Measurements from ENCODE around the gene EPHB3.

Gene EPHB3

GRCh38 chr3:184600685-184601377 lies 39.2 kb downstream of the EPHB3 start:
- Histone ChIP-seq H3K27ac (no peak overlapping the region), H3K27me3 (replicated peaks) (peaks cover 47% of the 10 kb centered on the region), H3K36me3 (replicated peaks) (no peaks in the 10 kb centered on the region), H3K4me3 (ENCODE audit: low read depth, low read length) (no peak overlapping the region)
- TF ChIP-seq, protein P1, sequence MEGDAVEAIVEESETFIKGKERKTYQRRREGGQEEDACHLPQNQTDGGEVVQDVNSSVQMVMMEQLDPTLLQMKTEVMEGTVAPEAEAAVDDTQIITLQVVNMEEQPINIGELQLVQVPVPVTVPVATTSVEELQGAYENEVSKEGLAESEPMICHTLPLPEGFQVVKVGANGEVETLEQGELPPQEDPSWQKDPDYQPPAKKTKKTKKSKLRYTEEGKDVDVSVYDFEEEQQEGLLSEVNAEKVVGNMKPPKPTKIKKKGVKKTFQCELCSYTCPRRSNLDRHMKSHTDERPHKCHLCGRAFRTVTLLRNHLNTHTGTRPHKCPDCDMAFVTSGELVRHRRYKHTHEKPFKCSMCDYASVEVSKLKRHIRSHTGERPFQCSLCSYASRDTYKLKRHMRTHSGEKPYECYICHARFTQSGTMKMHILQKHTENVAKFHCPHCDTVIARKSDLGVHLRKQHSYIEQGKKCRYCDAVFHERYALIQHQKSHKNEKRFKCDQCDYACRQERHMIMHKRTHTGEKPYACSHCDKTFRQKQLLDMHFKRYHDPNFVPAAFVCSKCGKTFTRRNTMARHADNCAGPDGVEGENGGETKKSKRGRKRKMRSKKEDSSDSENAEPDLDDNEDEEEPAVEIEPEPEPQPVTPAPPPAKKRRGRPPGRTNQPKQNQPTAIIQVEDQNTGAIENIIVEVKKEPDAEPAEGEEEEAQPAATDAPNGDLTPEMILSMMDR (IDR thresholded peaks at IDR 0.05; ENCODE audit: low read depth, low read length, missing control alignments): no peak
- DNase-seq: no peak
- in situ Hi-C loops (cut with HindIII; ENCODE audit: low pct_ligation_motif_present, low sequenced_read_pairs): no loop called here

DNA sequence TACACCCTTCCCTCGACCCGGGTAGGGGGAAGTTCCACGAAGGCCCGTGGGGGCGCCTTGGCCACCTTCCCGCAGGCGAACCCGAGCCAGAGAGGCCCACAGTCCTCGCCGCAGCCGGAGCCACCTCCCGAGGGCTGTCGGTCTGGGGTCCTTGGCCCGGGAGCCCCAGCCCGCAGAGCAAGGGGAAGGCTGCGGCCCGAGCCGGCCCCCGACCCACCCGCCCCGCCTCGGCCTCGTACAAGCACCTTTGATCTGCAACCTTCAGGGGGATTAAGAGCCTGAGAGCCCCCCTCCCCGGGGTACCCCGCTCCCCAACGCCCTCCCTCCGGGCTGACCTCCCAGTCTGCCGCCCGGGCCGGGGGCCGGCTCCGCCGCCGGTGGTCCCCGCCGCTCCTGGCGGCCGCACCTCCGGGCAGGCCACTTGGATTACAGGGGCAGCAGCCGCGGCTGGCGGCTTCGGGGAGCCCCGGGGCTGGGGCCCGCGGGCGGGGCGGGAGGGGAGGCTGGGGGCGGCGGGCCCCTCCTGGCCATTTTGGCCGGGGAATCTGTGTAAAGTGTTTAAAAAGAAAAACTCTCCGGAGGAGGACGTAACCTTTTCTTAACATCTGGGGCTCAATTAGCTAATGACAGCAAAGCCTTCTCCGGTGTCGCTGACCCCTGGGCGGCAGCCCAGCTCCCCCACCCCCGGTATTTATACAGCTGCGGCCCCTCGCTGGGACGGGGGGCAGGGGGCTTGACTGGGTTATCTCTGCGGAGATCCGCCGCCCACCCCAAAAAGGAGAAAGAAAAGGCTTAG lies 40.2 kb downstream of the EPHB3 start:
- TF ChIP-seq, protein P1 (IDR thresholded peaks at IDR 0.05; ENCODE audit: low read depth, low read length, missing control alignments): no peak
- Histone ChIP-seq H3K36me3 (replicated peaks) (no peaks in the 10 kb centered on the region), H3K27me3 (replicated peaks) (peaks cover 47% of the 10 kb centered on the region), H3K27ac (no peak overlapping the region), H3K4me3 (ENCODE audit: low read depth, low read length) (no peak overlapping the region)
- DNase-seq: no peak
- in situ Hi-C loops (cut with HindIII; ENCODE audit: low pct_ligation_motif_present, low sequenced_read_pairs): no loop called here

DNA sequence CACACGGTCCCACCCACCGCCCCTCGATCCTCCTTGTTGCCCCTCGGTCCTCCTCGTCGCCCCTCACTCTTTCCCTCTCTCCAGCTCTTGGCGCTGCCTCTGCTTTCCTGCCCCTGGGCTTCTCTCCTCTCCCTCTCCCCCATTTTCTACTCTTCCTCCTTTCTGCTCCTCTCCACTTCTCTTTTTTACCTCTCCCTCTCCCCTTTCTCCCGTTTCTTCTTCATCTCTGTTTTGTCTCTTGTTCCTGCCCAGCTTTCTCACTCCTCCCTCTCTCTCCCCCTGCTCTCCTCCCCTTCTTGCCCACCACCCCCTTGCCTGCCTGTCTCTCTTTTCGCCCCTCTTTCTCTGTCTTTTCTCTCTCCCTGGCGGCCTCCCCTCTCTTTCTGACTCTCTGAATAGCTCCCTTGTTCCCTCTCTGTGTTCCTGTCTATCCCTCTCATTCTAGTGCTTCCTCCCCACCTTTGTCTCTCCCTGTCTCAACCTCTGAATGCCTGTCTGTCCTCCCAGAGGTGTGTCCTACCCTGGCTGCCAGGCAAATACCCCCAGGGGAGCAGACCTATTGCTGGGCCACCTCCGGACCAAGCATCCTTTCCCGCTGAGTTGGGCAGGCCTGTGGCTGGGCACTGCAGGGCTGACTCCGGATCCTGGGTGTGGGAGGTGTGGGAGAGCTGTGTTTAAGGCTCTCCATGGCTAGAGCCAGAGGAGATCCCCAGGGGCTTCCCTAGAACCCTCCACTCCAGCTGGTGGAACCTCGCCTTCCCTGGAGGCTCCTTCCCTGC lies 41.0 kb downstream of the EPHB3 start:
- H3K36me3 ChIP-seq (replicated peaks): no peaks in the 10 kb centered on the region
- H3K4me3 ChIP-seq (ENCODE audit: low read depth, low read length): no peak overlapping the region
- peaks cover 47% of the 10 kb centered on the region for H3K27me3 ChIP-seq (replicated peaks)
- DNase-seq: no peak
- H3K27ac ChIP-seq: no peak overlapping the region
- in situ Hi-C loops (cut with HindIII; ENCODE audit: low pct_ligation_motif_present, low sequenced_read_pairs): no loop called here
- TF ChIP-seq, protein P1 (IDR thresholded peaks at IDR 0.05; ENCODE audit: low read depth, low read length, missing control alignments): no peak

DNA sequence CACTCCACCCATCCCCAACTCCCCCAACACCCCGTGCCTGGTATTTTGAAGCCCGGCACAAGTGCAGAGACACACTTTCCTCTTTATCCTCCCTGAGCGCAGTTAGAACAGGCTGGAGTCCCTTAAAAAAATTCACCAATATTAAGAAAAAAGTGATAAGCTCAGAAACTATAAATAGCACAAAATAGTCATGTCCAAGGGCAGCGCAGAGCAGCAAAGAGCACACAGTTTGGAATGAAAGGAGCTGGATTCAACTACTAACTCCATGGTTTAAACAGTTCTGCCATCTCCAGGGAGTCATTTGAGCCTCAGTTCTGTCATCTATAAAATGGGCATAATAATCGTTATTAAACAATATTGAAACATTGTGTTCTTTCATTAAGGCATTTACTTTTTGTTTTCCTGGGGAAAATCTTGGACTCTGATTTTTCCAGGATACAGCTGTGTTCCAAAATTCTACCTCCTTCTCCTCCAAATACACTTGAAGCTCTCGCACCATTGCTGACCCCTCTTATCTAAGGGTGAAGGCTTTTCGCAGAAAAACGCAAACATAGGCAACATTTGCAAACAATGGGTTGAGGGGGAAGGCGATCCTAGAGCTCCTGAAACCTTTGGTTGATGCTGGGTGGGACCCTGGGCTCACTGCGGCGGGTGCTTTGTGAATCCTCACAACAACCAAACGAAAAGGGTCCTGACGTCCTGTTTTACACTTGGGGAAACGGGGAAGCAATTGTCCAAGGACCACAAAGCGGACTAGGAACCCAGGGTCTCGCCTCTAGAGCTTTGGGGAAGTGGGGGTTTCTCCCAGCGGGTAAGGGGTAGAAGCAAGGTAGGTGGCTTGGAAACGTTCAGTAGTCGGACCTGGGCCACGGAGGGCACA lies 41.8 kb downstream of the EPHB3 start:
- Histone ChIP-seq H3K27ac (no peak overlapping the region), H3K4me3 (ENCODE audit: low read depth, low read length) (no peak overlapping the region), H3K27me3 (replicated peaks) (peaks cover 47% of the 10 kb centered on the region), H3K36me3 (replicated peaks) (no peaks in the 10 kb centered on the region)
- no peak for DNase-seq
- TF ChIP-seq, protein P1 (IDR thresholded peaks at IDR 0.05; ENCODE audit: low read depth, low read length, missing control alignments): no peak
- in situ Hi-C loops (cut with HindIII; ENCODE audit: low pct_ligation_motif_present, low sequenced_read_pairs): no loop called here

DNA sequence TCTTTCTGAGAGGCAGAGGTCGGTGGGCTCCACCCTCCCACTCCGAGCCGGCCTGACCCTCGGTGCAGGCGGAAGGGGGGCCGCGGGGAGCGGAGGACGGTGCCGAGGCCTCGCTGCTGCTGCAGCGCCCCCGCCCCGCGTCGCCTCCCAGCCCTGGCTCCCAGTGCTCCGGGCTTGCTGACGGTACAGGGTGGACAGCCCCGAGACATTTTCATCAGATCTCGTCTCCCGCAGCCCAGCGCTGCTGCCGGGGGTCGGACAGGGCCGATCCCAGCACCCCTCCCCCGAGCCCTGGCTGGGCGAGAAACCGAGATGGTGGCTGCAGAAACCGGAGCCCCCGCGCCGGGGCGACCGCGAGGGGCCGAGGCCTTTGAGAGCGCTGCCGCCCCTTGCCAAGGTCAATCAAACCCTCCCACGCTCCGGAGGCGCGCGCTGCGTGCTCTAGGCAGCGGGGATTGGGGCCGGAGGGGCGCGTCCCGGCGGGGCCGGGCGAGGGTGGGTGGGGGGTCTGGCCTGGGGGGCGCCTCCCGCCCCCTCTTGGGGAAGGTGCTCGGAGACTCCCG lies 42.5 kb downstream of the EPHB3 start:
- DNase-seq: no peak
- H3K27me3 ChIP-seq (replicated peaks): peaks cover 47% of the 10 kb centered on the region
- H3K27ac ChIP-seq: no peak overlapping the region
- in situ Hi-C loops (cut with HindIII; ENCODE audit: low pct_ligation_motif_present, low sequenced_read_pairs): no loop called here
- H3K36me3 ChIP-seq (replicated peaks): no peaks in the 10 kb centered on the region
- TF ChIP-seq, protein P1 (IDR thresholded peaks at IDR 0.05; ENCODE audit: low read depth, low read length, missing control alignments): no peak
- peak overlapping the region; percentile 12 for H3K4me3 ChIP-seq (ENCODE audit: low read depth, low read length)

Data from brain microvascular endothelial cell (primary cell).